GM23338 (cell line): ENCODE data around the gene CEP295NL.

Source experiments
- CREB1 ChIP-seq: fragments of 250-450 bp; sonication (Bioruptor Pico); IDR thresholded peaks from 2 replicates; pipeline ENCODE4 v1.5.0; 2020; ENCODE audit warnings: low read depth, mild to moderate bottlenecking, moderate library complexity
- CTCF ChIP-seq, 2 experiments: fragments of 200-600 bp in 1 of 2; sonication (generic) in 1 of 2; conservative IDR thresholded peaks; 2 replicates each; pipeline versions ENCODE4 v1.5.1 to v1.6.1; 2016 to 2017; ENCODE audit warnings: antibody characterized with exemption in 2 of 2, low read depth in 2 of 2, mild to moderate bottlenecking in 2 of 2, moderate library complexity in 1 of 2
- EZH2 ChIP-seq: fragments of 200-600 bp; sonication (generic); IDR thresholded peaks from one replicate; pipeline ENCODE4 v1.8.0; 2017; ENCODE audit warnings: antibody characterized with exemption, mild to moderate bottlenecking, low read depth; ENCODE audit not compliant: unreplicated experiment
- EZH2phosphoT487 ChIP-seq: fragments of 200-600 bp; sonication (generic); IDR thresholded peaks from one replicate; pipeline ENCODE4 v1.8.1; 2018; ENCODE audit warnings: antibody characterized with exemption; ENCODE audit not compliant: unreplicated experiment
- JUNB ChIP-seq: IDR thresholded peaks from one replicate; pipeline ENCODE4 v1.6.1; 2016; ENCODE audit warnings: antibody characterized with exemption; ENCODE audit not compliant: unreplicated experiment
- NANOG ChIP-seq: IDR thresholded peaks from 2 replicates; pipeline ENCODE4 v1.6.1; 2016; ENCODE audit warnings: antibody characterized with exemption, borderline replicate concordance
- POLR2AphosphoS5 ChIP-seq: IDR thresholded peaks from 2 replicates; pipeline ENCODE4 v1.6.1; 2016; ENCODE audit warnings: antibody characterized with exemption, low read depth
- ZNF114 ChIP-seq: fragments of 250-450 bp; sonication (Bioruptor Pico); IDR thresholded peaks from 2 replicates; pipeline ENCODE4 v1.5.0; 2020; ENCODE audit warnings: mild to moderate bottlenecking, moderate library complexity
- ZNF331 ChIP-seq: fragments of 250-450 bp; sonication (Bioruptor Pico); IDR thresholded peaks from 2 replicates; pipeline ENCODE4 v1.5.0; 2020; ENCODE audit warnings: low read depth, mild to moderate bottlenecking, moderate library complexity
- TF ChIP-seq, protein P1 (sequence below): IDR thresholded peaks from one replicate; pipeline ENCODE4 v1.6.1; 2018; ENCODE audit warnings: antibody characterized with exemption; ENCODE audit not compliant: unreplicated experiment
- TF ChIP-seq, protein P2 (sequence below): IDR thresholded peaks from 2 replicates; pipeline ENCODE4 v1.6.1; 2016; ENCODE audit warnings: antibody characterized with exemption

DNA sequence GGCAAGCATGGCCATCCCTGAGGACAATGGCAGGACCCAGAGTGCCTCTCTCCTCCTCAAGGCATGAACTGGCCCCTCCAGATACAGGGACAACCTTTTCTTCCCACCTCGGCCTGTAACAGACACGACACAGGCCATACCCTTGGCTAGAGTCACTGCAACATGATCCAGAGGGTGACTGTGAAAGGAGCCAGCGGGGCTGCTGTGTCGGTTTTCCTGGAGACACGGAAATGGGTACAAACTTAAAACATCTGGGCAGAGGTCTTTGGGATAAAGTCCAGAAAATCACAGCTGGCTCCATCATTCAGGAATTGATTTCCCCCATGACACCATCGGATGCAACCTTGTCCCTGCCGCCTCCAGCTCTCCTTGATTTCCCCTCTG is 5.3 kb downstream of the CEP295NL start:
- TF ChIP-seq CTCF (conservative IDR thresholded peaks at IDR 0.05; ENCODE audit: low read depth in 2 of 2), result no peak
- no peak for TF ChIP-seq EZH2phosphoT487
- TF ChIP-seq, protein P1, sequence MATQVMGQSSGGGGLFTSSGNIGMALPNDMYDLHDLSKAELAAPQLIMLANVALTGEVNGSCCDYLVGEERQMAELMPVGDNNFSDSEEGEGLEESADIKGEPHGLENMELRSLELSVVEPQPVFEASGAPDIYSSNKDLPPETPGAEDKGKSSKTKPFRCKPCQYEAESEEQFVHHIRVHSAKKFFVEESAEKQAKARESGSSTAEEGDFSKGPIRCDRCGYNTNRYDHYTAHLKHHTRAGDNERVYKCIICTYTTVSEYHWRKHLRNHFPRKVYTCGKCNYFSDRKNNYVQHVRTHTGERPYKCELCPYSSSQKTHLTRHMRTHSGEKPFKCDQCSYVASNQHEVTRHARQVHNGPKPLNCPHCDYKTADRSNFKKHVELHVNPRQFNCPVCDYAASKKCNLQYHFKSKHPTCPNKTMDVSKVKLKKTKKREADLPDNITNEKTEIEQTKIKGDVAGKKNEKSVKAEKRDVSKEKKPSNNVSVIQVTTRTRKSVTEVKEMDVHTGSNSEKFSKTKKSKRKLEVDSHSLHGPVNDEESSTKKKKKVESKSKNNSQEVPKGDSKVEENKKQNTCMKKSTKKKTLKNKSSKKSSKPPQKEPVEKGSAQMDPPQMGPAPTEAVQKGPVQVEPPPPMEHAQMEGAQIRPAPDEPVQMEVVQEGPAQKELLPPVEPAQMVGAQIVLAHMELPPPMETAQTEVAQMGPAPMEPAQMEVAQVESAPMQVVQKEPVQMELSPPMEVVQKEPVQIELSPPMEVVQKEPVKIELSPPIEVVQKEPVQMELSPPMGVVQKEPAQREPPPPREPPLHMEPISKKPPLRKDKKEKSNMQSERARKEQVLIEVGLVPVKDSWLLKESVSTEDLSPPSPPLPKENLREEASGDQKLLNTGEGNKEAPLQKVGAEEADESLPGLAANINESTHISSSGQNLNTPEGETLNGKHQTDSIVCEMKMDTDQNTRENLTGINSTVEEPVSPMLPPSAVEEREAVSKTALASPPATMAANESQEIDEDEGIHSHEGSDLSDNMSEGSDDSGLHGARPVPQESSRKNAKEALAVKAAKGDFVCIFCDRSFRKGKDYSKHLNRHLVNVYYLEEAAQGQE, result no peak
- no peak for TF ChIP-seq EZH2
- TF ChIP-seq POLR2AphosphoS5, result no peak
- TF ChIP-seq, protein P2, sequence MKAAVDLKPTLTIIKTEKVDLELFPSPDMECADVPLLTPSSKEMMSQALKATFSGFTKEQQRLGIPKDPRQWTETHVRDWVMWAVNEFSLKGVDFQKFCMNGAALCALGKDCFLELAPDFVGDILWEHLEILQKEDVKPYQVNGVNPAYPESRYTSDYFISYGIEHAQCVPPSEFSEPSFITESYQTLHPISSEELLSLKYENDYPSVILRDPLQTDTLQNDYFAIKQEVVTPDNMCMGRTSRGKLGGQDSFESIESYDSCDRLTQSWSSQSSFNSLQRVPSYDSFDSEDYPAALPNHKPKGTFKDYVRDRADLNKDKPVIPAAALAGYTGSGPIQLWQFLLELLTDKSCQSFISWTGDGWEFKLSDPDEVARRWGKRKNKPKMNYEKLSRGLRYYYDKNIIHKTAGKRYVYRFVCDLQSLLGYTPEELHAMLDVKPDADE, result no peak
- TF ChIP-seq CREB1 (CRISPR knock-in tag), result no peak
- no peak for TF ChIP-seq ZNF331 (CRISPR knock-in tag)
- no peak for TF ChIP-seq JUNB
- TF ChIP-seq NANOG, result no peak
- no peak for TF ChIP-seq ZNF114 (CRISPR knock-in tag)
